IMR-90 (cell line): ENCODE measurements around the gene WWC1. TPM values are rescaled to one million over a fixed set of nuclear protein-coding genes. Genes with fewer than 3 reads are reported as not detected.

ENCODE experiments used
- ATAC-seq: fragments of 200-7000 bp; cut with Tn5 transposase; 2 replicates; pipeline ENCODE4 v1.9.1; 2020; ENCODE audit warnings: low read depth, mild to moderate bottlenecking, moderate library complexity
- BruUV-seq: library from RNA; stranded (reverse); fragments of 400-500 nt; replicated peaks from 2 replicates; lab custom pipeline; 2021; lab: Mats Ljungman, UMichigan
- CTCF ChIA-PET: fragments of 300-600 bp; formaldehyde crosslinking; extraction: SDS; loops from one replicate; lab custom pipeline; 2021; ENCODE audit warnings: antibody characterized with exemption; lab: Yijun Ruan, JAX
- POLR2A ChIA-PET: fragments of 300-600 bp; sonication (Branson Sonifier 250); formaldehyde crosslinking; loops from one replicate; lab custom pipeline; 2022; ENCODE audit warnings: antibody characterized with exemption; ENCODE audit not compliant: unreplicated experiment; lab: Charles Lee
- DNase-seq: peaks from one replicate; pipeline ENCODE4 v3.0.0; 2013
- H2AFZ ChIP-seq: replicated peaks from 2 replicates; pipeline ENCODE3; 2013; ENCODE audit warnings: low read length, mild to moderate bottlenecking; ENCODE audit not compliant: poor library complexity
- H2AK5ac ChIP-seq: 2 replicates; pipeline ENCODE4 v1.6.1; 2013; ENCODE audit warnings: low read depth, low read length, inconsistent platforms
- H2AK9ac ChIP-seq: replicated peaks from 2 replicates; pipeline ENCODE3; 2013; ENCODE audit warnings: mild to moderate bottlenecking, low read depth, low read length, moderate library complexity; ENCODE audit not compliant: poor library complexity
- H2BK120ac ChIP-seq: 2 replicates; pipeline ENCODE4 v1.6.1; 2013; ENCODE audit warnings: low read depth, low read length, inconsistent platforms
- H2BK15ac ChIP-seq: 3 replicates; pipeline ENCODE4 v1.6.1; 2013; ENCODE audit warnings: low read depth, low read length, inconsistent platforms
- H2BK20ac ChIP-seq: 2 replicates; pipeline ENCODE4 v1.6.1; 2013; ENCODE audit warnings: low read depth, mild to moderate bottlenecking, inconsistent platforms, low read length, moderate library complexity
- H2BK5ac ChIP-seq: 2 replicates; pipeline ENCODE4 v1.6.1; 2013; ENCODE audit warnings: mild to moderate bottlenecking, low read depth, low read length, inconsistent platforms; ENCODE audit not compliant: poor library complexity, severe bottlenecking
- H3K14ac ChIP-seq: replicated peaks from 2 replicates; pipeline ENCODE4 v1.6.1; 2013; ENCODE audit warnings: low read depth, low read length, inconsistent platforms
- H3K18ac ChIP-seq: 2 replicates; pipeline ENCODE4 v1.6.1; 2013; ENCODE audit warnings: low read depth, low read length, control low read depth
- H3K23ac ChIP-seq: 2 replicates; pipeline ENCODE4 v1.6.1; 2013; ENCODE audit warnings: low read depth, low read length, inconsistent platforms
- H3K27ac ChIP-seq: 2 replicates; pipeline ENCODE4 v1.5.1; 2013; ENCODE audit warnings: mild to moderate bottlenecking, control low read depth, low read length; ENCODE audit not compliant: insufficient read depth
- H3K27me3 ChIP-seq: 2 replicates; pipeline ENCODE4 v1.6.1; 2013; ENCODE audit warnings: low read length; ENCODE audit not compliant: control insufficient read depth, insufficient read depth
- H3K36me3 ChIP-seq: 2 replicates; pipeline ENCODE4 v1.6.1; 2013; ENCODE audit warnings: low read length, mixed read lengths; ENCODE audit not compliant: control insufficient read depth, insufficient read depth
- H3K4ac ChIP-seq: 2 replicates; pipeline ENCODE4 v1.6.1; 2013; ENCODE audit warnings: low read depth, low read length, inconsistent platforms
- H3K4me1 ChIP-seq: 2 replicates; pipeline ENCODE4 v1.6.1; 2013; ENCODE audit warnings: low read length, mixed read lengths; ENCODE audit not compliant: control insufficient read depth, insufficient read depth
- H3K4me2 ChIP-seq: 2 replicates; pipeline ENCODE4 v1.6.1; 2013; ENCODE audit warnings: low read depth, mild to moderate bottlenecking, control low read depth, low read length, moderate library complexity
- H3K4me3 ChIP-seq: 2 replicates; pipeline ENCODE4 v1.5.1; 2013; ENCODE audit warnings: low read depth, mild to moderate bottlenecking, control low read depth, low read length, moderate library complexity; ENCODE audit not compliant: insufficient read depth
- H3K56ac ChIP-seq: 2 replicates; pipeline ENCODE4 v1.6.1; 2013; ENCODE audit warnings: low read length, inconsistent platforms; ENCODE audit not compliant: insufficient read depth; ENCODE audit errors: extremely low read depth
- H3K79me1 ChIP-seq, 2 experiments: 2 replicates each; pipeline ENCODE4 v1.6.1; 2013; ENCODE audit warnings: low read length in 2 of 2, inconsistent platforms in 1 of 2, low read depth in 1 of 2
- H3K9ac ChIP-seq: 2 replicates; pipeline ENCODE4 v1.6.1; 2013; ENCODE audit warnings: low read depth, low read length, control low read depth
- H3K9me1 ChIP-seq: 2 replicates; pipeline ENCODE4 v1.6.1; 2013; ENCODE audit warnings: low read length, inconsistent platforms; ENCODE audit not compliant: insufficient read depth
- H3K9me3 ChIP-seq: 2 replicates; pipeline ENCODE4 v1.6.1; 2013; ENCODE audit warnings: low read length; ENCODE audit not compliant: control insufficient read depth, insufficient read depth
- H4K20me1 ChIP-seq: 2 replicates; pipeline ENCODE4 v1.6.1; 2013; ENCODE audit warnings: low read length, inconsistent platforms; ENCODE audit not compliant: insufficient read depth
- H4K5ac ChIP-seq: 2 replicates; pipeline ENCODE4 v1.6.1; 2013; ENCODE audit warnings: mild to moderate bottlenecking, low read depth, low read length, control low read depth
- H4K8ac ChIP-seq, 2 experiments: 2 replicates each; pipeline ENCODE4 v1.6.1; 2013; ENCODE audit warnings: low read depth in 2 of 2, low read length in 2 of 2, control low read depth in 1 of 2, inconsistent platforms in 1 of 2
- H4K91ac ChIP-seq: 2 replicates; pipeline ENCODE4 v1.6.1; 2013; ENCODE audit warnings: low read depth, low read length, inconsistent platforms; ENCODE audit not compliant: insufficient read depth
- CEBPB ChIP-seq: IDR thresholded peaks from 2 replicates; pipeline ENCODE4 v1.6.1; 2012; ENCODE audit warnings: low read depth, low read length, improper control_type of control experiment
- MAFK ChIP-seq: IDR thresholded peaks from 2 replicates; pipeline ENCODE4 v1.6.1; 2012; ENCODE audit warnings: low read depth, low read length, improper control_type of control experiment
- WGBS, 2 experiments: methylation state at CpG; one replicate each; pipeline versions ENCODE4 v1.1.5 to v1.1.7; 2013; ENCODE audit warnings: missing lambda C conversion rate in 2 of 2; ENCODE audit not compliant: insufficient read length in 1 of 2; ENCODE audit errors: extremely low coverage in 2 of 2; 5-methylcytosine and 5-hydroxymethylcytosine counted together
- dilution Hi-C: fragments of 300-500 bp; cut with HindIII; formaldehyde crosslinking; loops from one replicate; pipeline ENCODE4 v1.14.3; 2018; ENCODE audit warnings: low sequenced_read_pairs; ENCODE audit not compliant: unreplicated experiment
- in situ Hi-C: fragments of 300-500 bp; cut with MboI; formaldehyde crosslinking; loops from 3 replicates; pipeline ENCODE4 v1.14.3; 2019; ENCODE audit warnings: low sequenced_read_pairs, inconsistent platforms, mixed read lengths
- intact Hi-C: fragments of 100-400 bp; cut with micrococcal nuclease; formaldehyde crosslinking; loops from 2 replicates; pipeline ENCODE4 v1.10.0; 2022
- polyA plus RNA-seq, 3 experiments: library from polyadenylated mRNA; depleted of rRNA; stranded (reverse); fragments of >200 nt; gene quantifications; 2 replicates each; pipeline ENCODE4 v1.2.3, GENCODE V29; 2012; ENCODE audit warnings: low replicate concordance in 1 of 3
- total RNA-seq: library from RNA; depleted of rRNA; stranded (reverse); fragments of >200 nt; gene quantifications from 2 replicates; pipeline ENCODE4 v1.2.3, GENCODE V29; 2012

WWC1 gene
- total and polyA plus RNA-seq, 2 of the 4 experiments (the other 2 are of a cell fraction), result 9.1 to 10.3 TPM

- 20% methylated on average over 1 of the region's 3 CpGs; no CpG with 5 or more reads in 1 of the 2 experiments for WGBS, 2 experiments
- intact Hi-C loops, result no loop called here
These were observed 35.6 kb downstream of the WWC1 start for GRCh38 chr5:168327019-168327421.

More at GRCh38 chr5:168327019-168327421, 35.6 kb downstream of the WWC1 start:
- Histone ChIP-seq H3K27ac (no peak overlapping the region), H3K4me3 (no peak overlapping the region), H3K18ac (peak overlapping the region; percentile 59; the same call in 1 of the 2 replicates), H3K4ac (no peak overlapping the region; the same call in 1 of the 2 replicates), H3K56ac (no peak overlapping the region), H2BK5ac (no peak overlapping the region), H3K79me1 (peaks cover 8 to 24% of the 10 kb centered on the region in 2 experiments), H2BK20ac (0 out of 2 replicates have a peak overlapping the region, but pooled peaks have one; percentile 31), H4K5ac (peak overlapping the region; percentile 18; the same call in 1 of the 2 replicates), H3K14ac (peak overlapping the region; percentile 34; the same call in 1 of the 2 replicates), H3K9me1 (peaks cover 14% of the 10 kb centered on the region), H3K9me3 (no peaks in the 10 kb centered on the region), H3K4me1 (peaks cover 26% of the 10 kb centered on the region), H4K8ac (0 out of 4 replicates have a peak overlapping the region, but pooled peaks of 1 of the 2 experiments have one; percentile 0), H4K91ac (no peak overlapping the region; the same call in 1 of the 2 replicates), H2BK15ac (no peak overlapping the region), H2AFZ (no peak overlapping the region), H2AK9ac (no peak overlapping the region), H3K9ac (no peak overlapping the region), H4K20me1 (no peaks in the 10 kb centered on the region), H2BK120ac (peak overlapping the region; percentile 16; the same call in 1 of the 2 replicates), H3K36me3 (no peaks in the 10 kb centered on the region), H3K27me3 (no peaks in the 10 kb centered on the region), H3K23ac (no peak overlapping the region), H2AK5ac (no peak overlapping the region; the same call in 1 of the 2 replicates), H3K4me2 (no peak overlapping the region)
- dilution Hi-C loops (no loop called here), in situ Hi-C loops (no loop called here)
- TF ChIP-seq MAFK (no peak), CEBPB (peak; percentile 79)
- CTCF ChIA-PET, result interaction anchor here (0.6 to 1.0 kb wide), 2 partner anchors 13 to 41 kb away, joined by 3 read pairs; no protein-coding TSS in a partner anchor
- ATAC-seq (peak; percentile 30), DNase-seq (peak; percentile 73)
- BruUV-seq, result no TSS peak
- POLR2A ChIA-PET, result no interaction called here
